B cell (primary cell): Measurements from ENCODE around the gene TMC6. TPM values are rescaled to one million over a fixed set of nuclear protein-coding genes. Genes with fewer than 3 reads are reported as not detected.
A peak's percentile ranks its signal among the peaks of the same experiment; 100 is the strongest.

Source experiments
- ATAC-seq: fragments of 200-7000 bp; cut with Tn5 transposase; one replicate; pipeline ENCODE4 v1.10.0; 2021; ENCODE audit warnings: low read depth, mild to moderate bottlenecking, moderate number of reproducible peaks, moderate library complexity
- CTCF ChIA-PET: fragments of 350-600 bp; sonication (Branson Sonifier 250); formaldehyde crosslinking; loops from one replicate; lab custom pipeline; 2021; ENCODE audit warnings: antibody characterized with exemption, inconsistent platforms; lab: Charles Lee
- POLR2A ChIA-PET: fragments of 350-600 bp; sonication (Branson Sonifier 250); formaldehyde crosslinking; loops from one replicate; lab custom pipeline; 2021; ENCODE audit warnings: antibody characterized with exemption; lab: Charles Lee
- DNase-seq: peaks from one replicate; pipeline ENCODE4 v3.0.0; 2013
- H2AFZ ChIP-seq: 2 replicates; pipeline ENCODE4 v1.6.1; 2012; ENCODE audit warnings: mild to moderate bottlenecking, low read depth, low read length; ENCODE audit not compliant: insufficient read depth, poor library complexity, severe bottlenecking
- H3K27ac ChIP-seq, 2 donors: 1 replicate in 1 of 2; 2 replicates in 1 of 2; pipeline ENCODE4 v1.5.1; 2012 to 2013; ENCODE audit warnings: low read length in 2 of 2, mild to moderate bottlenecking in 2 of 2, moderate library complexity in 1 of 2
- H3K27me3 ChIP-seq, 4 experiments: fragments of 200-600 bp in 1 of 4; sonication (generic) in 1 of 4; replicated peaks in 1 of 4; 1 replicate in 2 of 4; 2 replicates in 2 of 4; pipeline versions ENCODE4 v1.6.1 to v1.7.0; 2013 to 2016; ENCODE audit warnings: low read length in 3 of 4, mild to moderate bottlenecking in 2 of 4, mixed read lengths in 1 of 4, moderate library complexity in 1 of 4; ENCODE audit not compliant: insufficient read depth in 4 of 4, control insufficient read depth in 3 of 4; ENCODE audit errors: control extremely low read depth in 1 of 4
- H3K36me3 ChIP-seq, 2 experiments: replicated peaks in 1 of 2; 1 replicate in 1 of 2; 2 replicates in 1 of 2; pipeline versions ENCODE4 v1.6.1 to v1.7.1; 2013; ENCODE audit warnings: low read length in 1 of 2; ENCODE audit not compliant: insufficient read depth in 2 of 2, control insufficient read depth in 1 of 2; ENCODE audit errors: control extremely low read depth in 1 of 2, extremely low read depth in 1 of 2
- H3K4me1 ChIP-seq, 2 donors: fragments of 200-600 bp in 1 of 2; sonication (generic) in 1 of 2; 1 replicate in 1 of 2; 2 replicates in 1 of 2; pipeline versions ENCODE4 v1.5.1 to v1.6.1; 2013 to 2017; ENCODE audit warnings: low read length in 2 of 2; ENCODE audit not compliant: control insufficient read depth in 2 of 2, insufficient read depth in 2 of 2
- H3K4me2 ChIP-seq: replicated peaks from 2 replicates; pipeline ENCODE3; 2012; ENCODE audit warnings: mild to moderate bottlenecking, low read depth, low read length; ENCODE audit not compliant: poor library complexity, severe bottlenecking
- H3K4me3 ChIP-seq, 5 experiments: fragments of 200-600 bp in 1 of 5; sonication (generic) in 1 of 5; 1 replicate in 3 of 5; 2 replicates in 2 of 5; pipeline versions ENCODE4 v1.5.1 to v1.7.0; 2011 to 2016; ENCODE audit warnings: low read length in 4 of 5, mild to moderate bottlenecking in 4 of 5, low read depth in 2 of 5, control low read depth in 1 of 5, moderate library complexity in 1 of 5; ENCODE audit not compliant: insufficient read depth in 1 of 5; ENCODE audit errors: control extremely low read depth in 1 of 5, extremely low read depth in 1 of 5
- H3K79me2 ChIP-seq: fragments of 200-600 bp; sonication (generic); one replicate; pipeline ENCODE4 v1.6.0; 2016; ENCODE audit warnings: low read length; ENCODE audit not compliant: control insufficient read depth, insufficient read depth
- H3K9ac ChIP-seq: fragments of 200-600 bp; sonication (generic); 2 replicates; pipeline ENCODE4 v1.6.1; 2017; ENCODE audit warnings: mild to moderate bottlenecking, low read length, moderate library complexity
- H3K9me3 ChIP-seq, 3 donors: one replicate each; pipeline versions ENCODE4 v1.6.1 to v1.7.1; 2013; ENCODE audit warnings: low read length in 2 of 3; ENCODE audit not compliant: control insufficient read depth in 2 of 3, insufficient read depth in 1 of 3; ENCODE audit errors: control extremely low read depth in 1 of 3
- H4K20me1 ChIP-seq: 2 replicates; pipeline ENCODE4 v1.6.0; 2012; ENCODE audit warnings: mild to moderate bottlenecking, low read length; ENCODE audit not compliant: insufficient read depth, control insufficient read depth, poor library complexity, severe bottlenecking
- H3K27ac Mint-ChIP-seq: one replicate; pipeline ENCODE4 v1.8.0; 2021; ENCODE audit warnings: mixed read lengths
- H3K27me3 Mint-ChIP-seq: one replicate; pipeline ENCODE4 v1.8.0; 2021; ENCODE audit warnings: mixed read lengths
- H3K4me1 Mint-ChIP-seq: one replicate; pipeline ENCODE4 v1.8.0; 2021; ENCODE audit warnings: mixed read lengths
- H3K4me3 Mint-ChIP-seq: one replicate; pipeline ENCODE4 v1.8.0; 2021; ENCODE audit warnings: mixed read lengths
- H3K9me3 Mint-ChIP-seq: one replicate; pipeline ENCODE4 v1.8.0; 2022; ENCODE audit warnings: mixed read lengths; ENCODE audit not compliant: insufficient read depth
- CTCF ChIP-seq: fragments of 200-600 bp; IDR thresholded peaks from one replicate; pipeline ENCODE4 v1.8.0; 2022; ENCODE audit warnings: antibody characterized with exemption, mild to moderate bottlenecking
- EZH2 ChIP-seq: IDR thresholded peaks from 2 replicates; pipeline ENCODE4 v1.6.1; 2012; ENCODE audit warnings: borderline replicate concordance, low read depth, mild to moderate bottlenecking, moderate library complexity, low read length; ENCODE audit not compliant: insufficient read depth, poor library complexity, severe bottlenecking
- WGBS: methylation state at CpG from one replicate; pipeline ENCODE4 v1.1.5; 2013; ENCODE audit warnings: missing lambda C conversion rate; ENCODE audit not compliant: insufficient coverage; 5-methylcytosine and 5-hydroxymethylcytosine counted together
- intact Hi-C: fragments of 100-400 bp; cut with micrococcal nuclease; formaldehyde crosslinking; loops from one replicate; pipeline ENCODE4 v1.10.0; 2022
- polyA plus RNA-seq: library from polyadenylated mRNA; depleted of rRNA; stranded (reverse); fragments of >200 nt; gene quantifications from 2 replicates; pipeline ENCODE4 v1.2.3, GENCODE V29; 2012
- total RNA-seq, 2 donors: library from RNA; stranded (reverse); fragments of 120-200 nt in 1 of 2; gene quantifications; 1 replicate in 1 of 2; 2 replicates in 1 of 2; pipeline versions ENCODE4 v1.2.3 to v1.2.4, GENCODE V29; 2013 to 2022

Gene TMC6
- total and polyA plus RNA-seq, 2 donors (not counting 1 experiment from before 2014, with no cell fraction given) = 374 to 891 TPM

GRCh38 chr17:78164748-78165607, 36.4 kb upstream of the TMC6 start:
- peaks cover 30% of the 10 kb centered on the region for H3K79me2 ChIP-seq
- no peak overlapping the region for H3K27ac ChIP-seq
- CTCF ChIA-PET = interaction anchor here (0.6 to 1.1 kb wide), 2 partner anchors 13 to 28 kb away, joined by 3 read pairs; no protein-coding TSS in a partner anchor
- H3K36me3 ChIP-seq = no peaks in the 10 kb centered on the region
- no peak overlapping the region for H3K9ac ChIP-seq
- WGBS = 96% methylated on average over 11 of the region's 16 CpGs
- intact Hi-C loops = no loop called here
- no peaks in the 10 kb centered on the region for H3K27me3 ChIP-seq
- peaks cover 29% of the 10 kb centered on the region for H3K4me1 Mint-ChIP-seq
- H3K4me2 ChIP-seq = no peak overlapping the region
- H3K27ac Mint-ChIP-seq = peak overlapping the region; percentile 37
- no peak for ATAC-seq
- H3K9me3 ChIP-seq = no peaks in the 10 kb centered on the region
- no peak for DNase-seq
- no peaks in the 10 kb centered on the region for H3K27me3 Mint-ChIP-seq
- peaks cover 12% of the 10 kb centered on the region for H4K20me1 ChIP-seq
- H3K4me3 Mint-ChIP-seq = no peak overlapping the region
- TF ChIP-seq CTCF = no peak
- no peak for TF ChIP-seq EZH2
- no peak overlapping the region for H3K4me3 ChIP-seq
- H2AFZ ChIP-seq = no peak overlapping the region
- peaks cover 14 to 31% of the 10 kb centered on the region in 2 donors for H3K4me1 ChIP-seq
- no peaks in the 10 kb centered on the region for H3K9me3 Mint-ChIP-seq
- POLR2A ChIA-PET = interaction anchor here (1.0 to 19.6 kb wide), 4 partner anchors 10 to 30 kb away, joined by 3 to 432 read pairs (median 4); partner anchors contain the start of genes TMC6 and TMC8
